H1 (cell line): Measurements from ENCODE around the gene P2RX2. TPM values are rescaled to one million over a fixed set of nuclear protein-coding genes. Genes with fewer than 3 reads are reported as not detected.

ENCODE experiments used
- BRCA1 ChIP-seq: IDR thresholded peaks from 2 replicates; pipeline ENCODE4 v1.6.1; 2012; ENCODE audit warnings: low read depth, low read length, improper control_type of control experiment
- MAFK ChIP-seq: IDR thresholded peaks from 2 replicates; pipeline ENCODE4 v1.6.1; 2012; ENCODE audit warnings: low read depth, mild to moderate bottlenecking, improper control_type of control experiment, low read length
- RBBP5 ChIP-seq: IDR thresholded peaks from 2 replicates; pipeline ENCODE4 v1.7.1; 2012; ENCODE audit warnings: low read depth, mild to moderate bottlenecking, inconsistent platforms, low read length, moderate library complexity, borderline replicate concordance
- SP1 ChIP-seq: IDR thresholded peaks from 2 replicates; pipeline ENCODE4 v1.6.1; 2011; ENCODE audit warnings: low read depth, low read length
- SP2 ChIP-seq: IDR thresholded peaks from 2 replicates; pipeline ENCODE4 v1.6.1; 2012; ENCODE audit warnings: mild to moderate bottlenecking, low read length, inconsistent platforms
- polyA plus RNA-seq, 7 experiments: library from polyadenylated mRNA; depleted of rRNA in 3 of 7; stranded (reverse) in 5 of 7; unstranded in 2 of 7; fragments of >200 nt in 5 of 7; fragments of 200-250 nt in 2 of 7; gene quantifications; 1 replicate in 5 of 7; 2 replicates in 1 of 7; 4 replicates in 1 of 7; pipeline versions ENCODE4 v1.2.1 to v1.2.3, GENCODE V29; 2011 to 2013; ENCODE audit warnings: missing spikeins in 2 of 7, mixed read lengths in 2 of 7
- total RNA-seq: library from RNA; stranded (reverse); fragmentation: NEBNext Ultra II Directional; extraction: Animal tissue kit (Norgen Biotek cat#: 25700); gene quantifications from 2 replicates; pipeline ENCODE4 v1.2.1, GENCODE V29; 2021
- TF ChIP-seq, protein P1 (sequence below): IDR thresholded peaks from 2 replicates; pipeline ENCODE4 v1.6.1; 2012; ENCODE audit warnings: low read length, inconsistent platforms

Gene P2RX2
- total and polyA plus RNA-seq, 2 of the 8 experiments (the other 6 are each of a cell fraction or from before 2014, with no cell fraction given) = 0.84 to 2.2 TPM

DNA sequence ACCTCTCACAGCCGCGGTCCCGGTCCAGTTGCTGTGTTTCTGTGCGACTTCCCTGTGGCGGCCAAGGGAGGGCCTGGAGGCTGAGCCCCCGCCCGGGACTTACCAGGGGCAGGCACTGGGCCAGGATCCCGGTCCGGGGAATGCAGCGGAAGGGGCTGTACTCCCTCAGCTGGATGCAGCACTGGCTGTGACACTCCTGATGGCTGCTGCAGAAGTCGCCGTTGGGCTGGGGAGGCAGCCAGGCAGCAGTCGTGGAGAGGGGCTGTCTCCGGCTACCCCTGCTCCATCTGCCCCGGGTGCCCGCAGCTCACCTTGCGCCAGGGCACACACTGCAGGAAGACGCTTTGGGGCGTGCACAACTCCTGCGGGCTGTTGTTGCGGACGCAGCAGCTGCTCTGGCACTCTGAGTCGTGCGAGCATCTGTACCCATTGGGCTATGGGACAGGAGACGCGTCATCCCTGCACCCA is 14.4 kb upstream of the P2RX2 start (continued):
- no peak for TF ChIP-seq MAFK
- TF ChIP-seq SP1 = no peak
- no peak for TF ChIP-seq RBBP5
- no peak for TF ChIP-seq BRCA1
- TF ChIP-seq SP2 = no peak
- TF ChIP-seq, protein P1, sequence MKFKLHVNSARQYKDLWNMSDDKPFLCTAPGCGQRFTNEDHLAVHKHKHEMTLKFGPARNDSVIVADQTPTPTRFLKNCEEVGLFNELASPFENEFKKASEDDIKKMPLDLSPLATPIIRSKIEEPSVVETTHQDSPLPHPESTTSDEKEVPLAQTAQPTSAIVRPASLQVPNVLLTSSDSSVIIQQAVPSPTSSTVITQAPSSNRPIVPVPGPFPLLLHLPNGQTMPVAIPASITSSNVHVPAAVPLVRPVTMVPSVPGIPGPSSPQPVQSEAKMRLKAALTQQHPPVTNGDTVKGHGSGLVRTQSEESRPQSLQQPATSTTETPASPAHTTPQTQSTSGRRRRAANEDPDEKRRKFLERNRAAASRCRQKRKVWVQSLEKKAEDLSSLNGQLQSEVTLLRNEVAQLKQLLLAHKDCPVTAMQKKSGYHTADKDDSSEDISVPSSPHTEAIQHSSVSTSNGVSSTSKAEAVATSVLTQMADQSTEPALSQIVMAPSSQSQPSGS = no peak
